ENCODE results near the gene MAPK8.

The MAPK8 gene

GRCh38 chr10:48431871-48432270, 125.4 kb downstream of the MAPK8 start:
- TF ChIP-seq CTCF (IDR thresholded peaks at IDR 0.05; ENCODE audit: low read depth, low read length) = no peak
- H3K4me3 ChIP-seq (ENCODE audit: low read depth, low read length) = no peak overlapping the region

GRCh38 chr10:48437546-48437945, 131.1 kb downstream of the MAPK8 start:
- no peak for TF ChIP-seq CTCF (IDR thresholded peaks at IDR 0.05; ENCODE audit: low read depth, low read length)
- H3K4me3 ChIP-seq (ENCODE audit: low read depth, low read length) = no peak overlapping the region

- no peak for TF ChIP-seq CTCF (IDR thresholded peaks at IDR 0.05; ENCODE audit: low read depth, low read length)
- H3K4me3 ChIP-seq (ENCODE audit: low read depth, low read length) = no peak overlapping the region
These were observed 132.6 kb downstream of the MAPK8 start for GRCh38 chr10:48439031-48439430.

- H3K4me3 ChIP-seq (ENCODE audit: low read depth, low read length) = no peak overlapping the region
- TF ChIP-seq CTCF (IDR thresholded peaks at IDR 0.05; ENCODE audit: low read depth, low read length) = no peak
These were observed 133.1 kb downstream of the MAPK8 start for GRCh38 chr10:48439581-48440041.

GRCh38 chr10:48440771-48441170, 134.3 kb downstream of the MAPK8 start:
- no peak for TF ChIP-seq CTCF (IDR thresholded peaks at IDR 0.05; ENCODE audit: low read depth, low read length)
- no peak overlapping the region for H3K4me3 ChIP-seq (ENCODE audit: low read depth, low read length)

- H3K4me3 ChIP-seq (ENCODE audit: low read depth, low read length) = no peak overlapping the region
- no peak for TF ChIP-seq CTCF (IDR thresholded peaks at IDR 0.05; ENCODE audit: low read depth, low read length)
These were observed 135.8 kb downstream of the MAPK8 start for GRCh38 chr10:48442090-48442808.

GRCh38 chr10:48442809-48443177, 136.3 kb downstream of the MAPK8 start:
- no peak for TF ChIP-seq CTCF (IDR thresholded peaks at IDR 0.05; ENCODE audit: low read depth, low read length)
- no peak overlapping the region for H3K4me3 ChIP-seq (ENCODE audit: low read depth, low read length)
